GM19463 (cell line): ENCODE measurements around the gene CH25H.
A peak's percentile ranks its signal among the peaks of the same experiment; 100 is the strongest.
"Not testable (repeated sequence)": the region's sequence is repeated elsewhere in the genome, so short reads cannot be mapped to it uniquely, and the experiment has no call there.

Experiments
- ATAC-seq: cut with Tn5 transposase; IDR thresholded peaks from one replicate; pipeline ENCODE4 v1.9.1; 2021; ENCODE audit warnings: mild to moderate bottlenecking, moderate library complexity; ENCODE audit not compliant: unreplicated experiment

CH25H gene, protein sequence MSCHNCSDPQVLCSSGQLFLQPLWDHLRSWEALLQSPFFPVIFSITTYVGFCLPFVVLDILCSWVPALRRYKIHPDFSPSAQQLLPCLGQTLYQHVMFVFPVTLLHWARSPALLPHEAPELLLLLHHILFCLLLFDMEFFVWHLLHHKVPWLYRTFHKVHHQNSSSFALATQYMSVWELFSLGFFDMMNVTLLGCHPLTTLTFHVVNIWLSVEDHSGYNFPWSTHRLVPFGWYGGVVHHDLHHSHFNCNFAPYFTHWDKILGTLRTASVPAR

DNA sequence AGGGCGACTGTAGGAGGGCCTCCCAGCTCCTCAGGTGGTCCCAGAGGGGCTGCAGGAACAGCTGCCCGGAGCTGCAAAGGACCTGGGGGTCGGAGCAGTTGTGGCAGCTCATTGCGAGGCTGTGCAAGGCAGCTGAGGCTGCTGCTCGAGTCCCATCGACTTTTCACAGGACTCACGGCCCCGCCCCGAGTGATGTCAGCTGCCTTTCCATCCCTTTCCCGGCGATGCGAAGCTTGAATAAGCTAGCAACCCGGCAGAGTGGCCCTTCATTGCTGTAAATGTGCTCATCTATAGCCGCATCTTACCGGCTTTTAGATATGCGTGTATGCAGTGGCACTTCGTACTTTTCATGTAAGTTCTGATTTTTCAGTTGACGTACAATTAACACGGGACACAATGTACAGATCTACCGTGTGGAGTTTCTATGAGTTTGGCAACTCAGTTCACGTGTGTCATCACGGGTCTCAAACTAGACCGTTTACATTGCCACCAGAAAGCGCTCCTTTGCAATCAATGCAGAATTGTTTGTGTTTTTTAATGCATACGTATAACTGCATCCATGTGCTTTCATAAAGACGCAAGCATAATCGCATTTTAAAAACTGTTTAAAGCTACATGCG lies at the start of gene CH25H:
Gene CH25H (minus strand): TSS at position 137 of the 620 bp plus-strand sequence. CDS start 25 bp downstream, at position 112.
- ATAC-seq, result no peak

DNA sequence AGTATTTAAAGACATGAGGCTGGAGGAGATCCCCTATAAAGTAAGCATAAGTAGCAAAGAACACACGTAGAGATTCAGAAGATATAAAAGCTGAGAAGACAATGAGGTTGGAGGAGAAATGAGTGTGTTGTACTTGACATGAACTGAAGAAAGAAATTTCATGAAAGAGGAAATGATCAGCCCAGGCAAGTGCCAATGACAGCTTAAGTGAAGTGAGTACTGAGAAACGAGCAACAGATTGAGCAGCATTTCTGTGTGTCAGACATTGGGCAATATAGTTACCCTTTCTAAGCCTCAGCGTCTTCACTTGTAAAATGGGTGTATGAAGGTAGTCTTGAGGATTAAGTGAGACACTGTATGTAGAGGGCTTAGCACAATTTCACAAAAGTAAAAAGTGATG lies 49.2 kb upstream of the CH25H start:
- no peak for ATAC-seq

DNA sequence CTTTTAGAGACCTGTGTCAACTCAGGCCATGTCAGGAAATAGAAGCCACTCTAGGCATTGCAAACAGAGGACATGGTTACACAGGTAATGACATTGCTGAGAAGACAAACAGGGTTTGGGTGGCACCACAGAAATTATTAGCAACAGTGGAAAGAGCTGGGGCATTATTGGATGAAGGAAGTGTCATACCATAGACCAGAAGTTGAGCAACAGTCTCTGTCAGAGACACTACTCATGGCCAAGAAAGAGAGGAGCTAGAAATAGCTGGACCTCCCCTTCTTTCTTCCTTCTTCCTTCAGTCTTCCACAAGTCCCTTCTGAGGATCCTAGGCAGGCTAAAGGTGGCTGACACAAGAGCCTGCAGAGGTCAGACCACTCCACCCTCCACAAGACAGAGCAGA lies 48.7 kb upstream of the CH25H start:
- no peak for ATAC-seq

DNA sequence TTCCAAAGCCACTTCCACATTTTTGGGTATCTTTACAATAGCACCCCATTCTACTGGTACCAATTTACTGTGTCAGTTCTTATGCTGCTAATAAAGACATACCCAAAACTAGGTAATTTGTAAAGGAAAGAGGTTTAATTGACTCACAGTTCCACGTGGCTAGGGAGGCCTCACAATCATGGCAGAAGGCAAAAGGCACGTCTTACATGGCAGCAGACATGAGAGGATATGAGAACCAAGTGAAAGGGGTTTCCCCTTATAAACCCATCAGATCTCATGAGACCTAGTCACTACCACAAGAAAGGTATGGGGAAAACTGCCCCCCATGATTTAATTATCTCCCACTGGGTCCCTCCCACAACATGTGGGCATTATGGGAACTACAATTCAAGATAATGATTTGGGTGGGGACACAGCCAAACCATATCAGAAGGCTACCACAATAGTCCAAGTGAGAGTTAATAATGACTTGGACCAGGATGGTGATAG lies 48.0 kb upstream of the CH25H start:
- ATAC-seq, result not testable (repeated sequence)

DNA sequence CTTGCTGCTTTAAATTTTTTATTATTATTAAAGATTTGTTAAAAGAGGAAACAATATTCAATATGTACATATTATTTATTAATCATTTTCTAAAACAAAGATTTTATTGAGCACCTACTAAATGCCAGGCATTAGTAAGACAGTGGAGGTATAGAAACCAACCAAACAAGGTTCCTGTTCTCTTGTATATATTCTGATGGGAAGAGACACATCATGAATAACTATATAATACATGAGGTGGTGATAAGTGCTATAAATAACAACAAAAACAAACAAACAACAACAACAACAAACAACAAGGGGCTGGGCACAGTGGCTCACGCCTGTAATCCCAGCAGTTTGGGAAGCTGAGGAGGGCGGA lies 45.1 kb upstream of the CH25H start:
- no peak for ATAC-seq

- peak; percentile 95 for ATAC-seq
Measured at GRCh38 chr10:89251409-89252224, 44.5 kb upstream of the CH25H start, which contains the start of gene LIPA. Gene LIPA (minus strand): TSS chr10:89251775. CDS start chr10:89247648, 4,127 bp downstream.

- no peak for ATAC-seq
Measured at GRCh38 chr10:89250865-89251408, 43.8 kb upstream of the CH25H start.

DNA sequence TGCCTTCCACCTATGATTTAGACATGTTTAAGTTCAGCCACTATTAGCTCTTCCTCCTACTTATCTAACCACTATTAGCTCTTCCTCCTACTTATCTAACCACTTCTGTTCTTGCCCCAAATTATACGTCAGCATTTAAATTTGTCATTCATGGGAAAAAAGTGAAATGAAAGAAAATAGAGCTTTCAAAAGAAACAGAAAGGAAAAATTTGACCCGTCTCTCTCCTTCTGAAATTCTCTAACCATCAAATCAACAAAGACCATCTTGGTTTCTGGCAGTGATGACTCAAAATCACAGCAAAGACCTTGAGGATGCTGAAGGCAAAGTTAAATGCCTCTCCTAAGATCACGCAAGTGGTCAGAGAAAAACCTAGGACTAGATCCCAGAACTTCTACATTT lies 41.9 kb upstream of the CH25H start:
- no peak for ATAC-seq

DNA sequence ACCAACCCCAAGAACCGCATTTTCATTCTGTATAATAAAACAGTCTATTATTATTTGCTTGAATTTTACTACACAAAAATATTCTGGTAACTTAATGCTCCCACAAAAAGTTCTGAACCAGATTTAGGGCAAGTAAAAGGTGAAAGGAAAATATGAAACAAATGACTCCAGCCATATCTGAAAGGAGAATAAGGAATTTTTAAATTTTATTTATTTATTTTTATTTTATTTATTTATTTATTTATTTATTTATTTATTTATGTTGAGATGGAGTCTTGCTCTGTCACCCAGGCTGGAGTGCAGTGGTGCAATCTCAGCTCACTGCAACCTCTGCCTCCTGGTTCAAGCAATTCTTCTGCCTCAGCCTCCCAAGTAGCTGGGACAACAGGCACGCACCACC lies 40.5 kb upstream of the CH25H start:
- ATAC-seq, result not testable (repeated sequence)

DNA sequence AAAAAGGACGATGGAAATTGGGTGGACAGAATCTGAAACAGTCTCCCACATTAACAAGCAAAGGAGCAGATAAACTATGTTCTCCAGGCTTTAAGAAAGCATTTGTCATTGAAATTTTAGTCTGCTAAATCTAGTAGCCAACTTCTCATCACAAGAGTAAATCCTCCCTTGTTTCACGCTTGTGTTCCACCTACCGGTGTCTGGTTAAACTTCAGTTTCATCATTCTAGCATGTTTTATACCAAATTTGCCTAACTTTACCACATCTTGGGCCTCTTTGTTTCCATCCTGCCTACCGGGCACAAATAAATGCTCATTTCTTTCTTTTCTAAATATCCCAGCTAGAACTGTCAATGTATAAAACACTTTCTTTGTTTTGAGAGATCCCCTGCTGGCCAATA lies 38.7 kb upstream of the CH25H start:
- ATAC-seq, result no peak

GRCh38 chr10:89242840-89243568 lies 35.9 kb upstream of the CH25H start:
- no peak for ATAC-seq

- ATAC-seq, result no peak
Measured at GRCh38 chr10:89242345-89242684, 35.2 kb upstream of the CH25H start.

- ATAC-seq, result peak; percentile 49
Measured at GRCh38 chr10:89241486-89242344, 34.6 kb upstream of the CH25H start.

DNA sequence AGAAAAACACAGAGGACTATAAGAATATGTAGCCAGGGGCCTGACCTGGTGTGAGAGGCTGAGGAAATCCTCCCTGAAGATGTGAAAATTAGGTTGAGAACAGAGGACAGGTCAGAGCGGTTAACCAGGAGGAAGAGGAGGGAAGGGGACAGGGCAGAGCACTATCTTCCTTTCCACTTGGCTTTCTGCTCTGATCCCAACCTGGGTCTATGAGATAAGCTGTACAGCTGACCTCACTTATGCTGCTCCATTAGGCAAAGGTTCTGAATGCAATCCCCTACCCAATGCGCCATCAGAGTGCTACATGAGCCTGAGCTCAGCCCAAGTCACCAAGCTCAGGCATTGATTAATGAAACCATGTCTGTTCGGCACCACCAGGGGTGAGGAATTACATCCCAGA lies 33.9 kb upstream of the CH25H start:
- no peak for ATAC-seq

- no peak for ATAC-seq
Measured at GRCh38 chr10:89240519-89240918, 33.4 kb upstream of the CH25H start.

- no peak for ATAC-seq
Measured at GRCh38 chr10:89238956-89239644, 32.0 kb upstream of the CH25H start.

DNA sequence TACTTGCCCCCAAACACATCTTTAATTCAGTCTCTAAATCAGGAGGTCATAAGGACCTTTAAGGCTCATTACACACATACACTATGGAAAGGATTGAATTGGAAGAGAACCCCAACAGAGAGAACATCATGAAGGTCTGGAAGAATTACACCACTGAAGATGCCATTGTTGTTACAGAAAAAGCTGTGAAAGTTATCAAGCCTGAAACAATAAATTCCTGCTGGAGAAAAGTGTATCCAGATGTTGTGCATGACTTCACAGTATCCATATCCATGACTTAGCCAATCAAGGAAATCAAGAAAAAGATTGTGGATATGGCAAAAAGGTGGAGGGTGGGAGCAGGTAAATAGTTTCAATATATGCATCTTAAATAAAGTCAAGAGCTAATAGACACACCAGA lies 30.7 kb upstream of the CH25H start:
- no peak for ATAC-seq

DNA sequence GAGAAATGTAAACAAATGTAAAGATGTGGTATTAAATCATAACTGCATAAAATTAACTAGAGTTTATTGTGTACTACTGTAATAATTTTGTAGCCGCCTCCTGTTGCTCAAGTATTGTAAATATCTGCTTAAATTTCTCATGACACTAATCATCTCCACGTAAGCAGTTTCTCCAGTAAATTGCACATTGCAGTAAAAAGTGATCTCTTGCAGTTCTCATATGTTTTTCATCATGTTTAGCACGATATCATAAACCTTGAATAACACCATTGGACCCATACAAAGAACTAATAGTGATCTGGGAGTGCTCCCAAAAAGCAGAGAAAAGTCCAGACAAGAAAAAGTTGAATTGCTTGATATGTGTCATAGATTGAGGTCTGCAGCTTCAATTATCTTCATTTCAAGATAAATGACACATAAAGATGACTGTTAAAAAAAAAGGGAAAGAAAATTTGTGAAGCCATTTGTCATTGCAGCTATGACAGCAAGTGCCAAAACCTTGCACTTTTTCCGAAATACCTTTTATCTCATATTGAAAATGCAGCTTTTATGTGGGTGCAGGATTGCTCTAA lies 29.2 kb upstream of the CH25H start:
- no peak for ATAC-seq
